Activated naive CD8-positive, alpha-beta T cell (primary cell): ENCODE measurements around the gene SSPN.

Source experiments
- H3K27ac Mint-ChIP-seq: one replicate; pipeline ENCODE4 v1.8.0; 2021; ENCODE audit warnings: mixed read lengths
- H3K27me3 Mint-ChIP-seq: one replicate; pipeline ENCODE4 v1.8.0; 2021; ENCODE audit warnings: mixed read lengths
- H3K36me3 Mint-ChIP-seq: one replicate; pipeline ENCODE4 v1.8.0; 2021; ENCODE audit warnings: mixed read lengths
- H3K4me1 Mint-ChIP-seq: one replicate; pipeline ENCODE4 v1.8.0; 2021; ENCODE audit warnings: low read depth, mixed read lengths
- H3K4me3 Mint-ChIP-seq: one replicate; pipeline ENCODE4 v1.8.0; 2021; ENCODE audit warnings: mild to moderate bottlenecking, mixed read lengths
- H3K9me3 Mint-ChIP-seq: one replicate; pipeline ENCODE4 v1.8.0; 2021; ENCODE audit warnings: low read depth, mixed read lengths

SSPN gene

DNA sequence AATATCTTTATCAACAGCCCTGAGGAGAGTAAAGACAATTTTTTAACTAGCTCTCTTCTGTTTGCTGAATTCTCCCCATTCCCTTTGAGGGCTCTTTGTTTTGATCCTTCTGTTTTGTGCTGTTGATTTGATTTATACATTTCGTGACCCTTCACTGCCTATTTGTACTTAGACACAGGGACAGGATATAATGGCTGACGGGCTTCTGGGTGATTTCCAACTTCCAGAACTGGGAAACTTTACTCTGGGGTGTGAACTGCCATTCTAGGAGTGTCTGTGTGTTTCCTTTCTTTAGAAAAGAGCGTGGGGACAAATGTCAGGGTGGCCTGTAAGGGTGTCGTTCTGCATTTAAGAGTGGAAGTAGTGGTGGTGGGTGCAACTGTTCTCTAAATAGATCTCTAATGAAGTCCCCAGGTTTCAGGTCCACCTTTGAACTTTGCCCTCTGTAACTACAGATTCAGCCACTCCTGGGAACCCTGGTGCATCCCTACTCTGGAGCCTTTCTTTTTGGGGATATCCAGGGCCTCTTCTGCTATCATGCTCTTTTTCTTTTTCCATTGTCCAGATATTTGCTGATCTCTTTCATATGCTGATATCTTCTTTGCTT, 22.3 kb upstream of the SSPN start:
- Mint-ChIP-seq H3K36me3 (no peaks in the 10 kb centered on the region), H3K27me3 (peaks cover 6% of the 10 kb centered on the region), H3K27ac (no peak overlapping the region), H3K4me1 (no peaks in the 10 kb centered on the region), H3K9me3 (no peaks in the 10 kb centered on the region), H3K4me3 (no peak overlapping the region)

DNA sequence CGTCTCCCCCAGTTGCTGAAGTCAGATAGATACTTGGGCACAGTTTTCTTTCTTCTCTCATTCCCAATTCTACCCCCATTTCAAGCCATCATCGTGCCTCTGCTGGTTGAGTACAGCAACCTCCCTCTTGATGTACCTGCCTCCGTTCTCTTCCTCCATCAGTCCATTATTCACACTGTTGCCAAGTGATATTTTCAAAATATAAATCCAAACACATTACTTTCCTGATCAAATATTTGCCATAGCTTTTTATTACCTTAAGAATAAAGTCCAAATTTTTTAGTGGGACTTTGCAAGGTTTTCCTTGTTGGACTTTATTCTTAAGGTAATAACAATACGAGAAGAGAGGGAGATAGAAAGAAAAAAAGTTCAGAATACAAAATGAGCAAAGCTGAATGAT, 18.6 kb upstream of the SSPN start:
- peaks cover 12% of the 10 kb centered on the region for H3K27me3 Mint-ChIP-seq
- no peak overlapping the region for H3K4me3 Mint-ChIP-seq
- H3K4me1 Mint-ChIP-seq, result no peaks in the 10 kb centered on the region
- no peak overlapping the region for H3K27ac Mint-ChIP-seq
- no peaks in the 10 kb centered on the region for H3K9me3 Mint-ChIP-seq
- no peaks in the 10 kb centered on the region for H3K36me3 Mint-ChIP-seq

DNA sequence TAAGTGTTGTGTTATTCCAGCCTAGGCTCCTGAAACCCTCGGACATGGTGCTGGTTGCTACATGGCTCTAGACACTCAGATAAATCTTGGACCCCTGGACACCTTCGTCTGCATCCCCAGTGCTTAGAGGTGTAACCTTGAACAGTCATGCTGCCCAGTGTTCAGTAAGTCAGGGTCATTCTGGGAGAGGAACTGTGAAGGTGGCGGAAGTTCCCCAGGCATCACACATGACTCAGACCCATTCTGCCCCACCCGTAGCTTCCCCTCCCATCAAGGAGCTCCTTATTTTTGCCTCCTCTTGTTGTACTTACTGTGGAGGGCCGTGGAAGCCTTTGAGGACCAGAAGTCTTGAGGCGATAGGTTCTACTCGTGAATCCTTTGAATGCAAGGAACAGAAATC, 18.1 kb upstream of the SSPN start:
- H3K36me3 Mint-ChIP-seq, result no peaks in the 10 kb centered on the region
- H3K4me3 Mint-ChIP-seq, result no peak overlapping the region
- peaks cover 14% of the 10 kb centered on the region for H3K27me3 Mint-ChIP-seq
- no peak overlapping the region for H3K27ac Mint-ChIP-seq
- no peaks in the 10 kb centered on the region for H3K9me3 Mint-ChIP-seq
- no peaks in the 10 kb centered on the region for H3K4me1 Mint-ChIP-seq

DNA sequence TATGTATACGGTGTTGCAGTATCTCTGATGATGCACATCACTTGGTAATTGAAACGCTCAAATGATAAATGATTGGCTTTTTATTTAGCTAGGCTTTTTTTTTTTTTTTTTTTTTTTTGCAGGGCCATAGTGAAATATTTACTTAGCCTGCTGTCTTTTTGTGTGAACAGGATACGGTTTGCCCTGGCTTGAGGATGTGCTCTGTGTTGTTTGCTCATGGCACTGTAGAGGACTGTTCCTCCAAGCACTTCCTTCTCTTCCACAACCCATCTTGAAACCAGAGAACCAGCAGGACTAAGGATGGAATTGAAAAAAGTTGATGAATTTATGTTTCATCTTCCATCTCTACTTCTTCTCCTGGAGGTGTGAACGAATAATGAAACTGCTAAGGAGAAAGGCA, 15.5 kb upstream of the SSPN start:
- Mint-ChIP-seq H3K27me3 (peaks cover 14% of the 10 kb centered on the region), H3K27ac (no peak overlapping the region), H3K4me1 (no peaks in the 10 kb centered on the region), H3K4me3 (no peak overlapping the region), H3K36me3 (no peaks in the 10 kb centered on the region), H3K9me3 (no peaks in the 10 kb centered on the region)

DNA sequence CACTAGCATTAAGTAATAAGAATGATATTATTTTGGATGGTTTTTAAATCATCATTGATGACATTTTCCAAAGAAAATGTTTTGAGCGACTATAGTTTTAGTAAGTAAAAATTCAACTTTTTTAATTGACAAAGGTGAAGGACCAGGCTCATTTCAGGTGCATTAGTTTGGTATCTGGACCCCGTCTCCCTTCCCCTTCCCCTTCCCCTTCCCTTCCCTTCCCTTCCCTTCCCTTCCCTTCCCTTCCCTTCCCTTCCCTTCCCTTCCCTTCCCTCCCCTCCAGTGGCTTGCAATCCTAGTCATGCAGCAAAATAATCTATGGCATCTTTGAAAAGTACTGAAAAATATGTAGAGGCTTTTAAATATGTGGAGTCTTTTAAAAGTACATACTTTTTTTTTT, 13.0 kb upstream of the SSPN start:
- no peaks in the 10 kb centered on the region for H3K36me3 Mint-ChIP-seq
- H3K9me3 Mint-ChIP-seq, result no peaks in the 10 kb centered on the region
- H3K4me3 Mint-ChIP-seq, result no peak overlapping the region
- no peaks in the 10 kb centered on the region for H3K4me1 Mint-ChIP-seq
- H3K27me3 Mint-ChIP-seq, result peaks cover 16% of the 10 kb centered on the region
- no peak overlapping the region for H3K27ac Mint-ChIP-seq

DNA sequence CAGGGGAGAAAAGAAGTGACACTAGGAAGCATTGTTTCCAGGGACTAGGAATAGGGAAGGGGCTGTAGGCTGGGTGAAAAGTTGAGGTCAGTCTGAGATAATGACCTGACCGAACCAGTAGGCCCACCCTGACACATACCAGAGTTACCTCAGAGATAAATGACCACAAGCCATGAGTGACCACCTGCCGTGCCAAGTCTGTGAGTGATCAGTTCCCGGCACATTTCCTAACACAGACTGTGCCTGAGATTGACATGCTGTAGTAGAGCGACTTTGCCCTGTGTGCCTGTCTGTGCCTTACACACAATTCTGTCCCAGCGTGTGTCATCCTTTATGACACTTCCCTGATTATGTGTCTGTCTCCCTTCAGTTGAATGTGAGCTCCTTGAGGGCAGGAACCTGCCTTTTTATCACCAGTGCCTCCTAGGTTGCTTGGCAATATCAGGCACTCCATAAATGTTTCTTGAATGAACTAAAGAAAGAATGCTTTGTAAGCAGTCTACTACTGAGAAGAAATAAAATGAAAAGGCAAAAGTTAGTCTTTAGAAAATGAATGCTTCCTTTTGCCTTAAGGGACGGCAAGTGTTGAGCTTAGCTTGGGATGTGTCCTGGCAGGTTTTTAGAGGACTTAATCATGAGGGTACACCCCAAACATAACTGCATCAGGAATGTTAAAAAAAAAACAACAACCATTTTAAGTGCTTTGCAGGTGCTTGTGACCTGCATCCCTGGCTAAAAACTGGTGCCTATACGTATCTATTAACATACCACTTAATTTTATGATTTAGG, 9.6 kb upstream of the SSPN start:
- H3K4me1 Mint-ChIP-seq, result no peaks in the 10 kb centered on the region
- H3K27me3 Mint-ChIP-seq, result peaks cover 21% of the 10 kb centered on the region
- H3K36me3 Mint-ChIP-seq, result no peaks in the 10 kb centered on the region
- H3K9me3 Mint-ChIP-seq, result no peaks in the 10 kb centered on the region
- H3K27ac Mint-ChIP-seq, result no peak overlapping the region
- no peak overlapping the region for H3K4me3 Mint-ChIP-seq

DNA sequence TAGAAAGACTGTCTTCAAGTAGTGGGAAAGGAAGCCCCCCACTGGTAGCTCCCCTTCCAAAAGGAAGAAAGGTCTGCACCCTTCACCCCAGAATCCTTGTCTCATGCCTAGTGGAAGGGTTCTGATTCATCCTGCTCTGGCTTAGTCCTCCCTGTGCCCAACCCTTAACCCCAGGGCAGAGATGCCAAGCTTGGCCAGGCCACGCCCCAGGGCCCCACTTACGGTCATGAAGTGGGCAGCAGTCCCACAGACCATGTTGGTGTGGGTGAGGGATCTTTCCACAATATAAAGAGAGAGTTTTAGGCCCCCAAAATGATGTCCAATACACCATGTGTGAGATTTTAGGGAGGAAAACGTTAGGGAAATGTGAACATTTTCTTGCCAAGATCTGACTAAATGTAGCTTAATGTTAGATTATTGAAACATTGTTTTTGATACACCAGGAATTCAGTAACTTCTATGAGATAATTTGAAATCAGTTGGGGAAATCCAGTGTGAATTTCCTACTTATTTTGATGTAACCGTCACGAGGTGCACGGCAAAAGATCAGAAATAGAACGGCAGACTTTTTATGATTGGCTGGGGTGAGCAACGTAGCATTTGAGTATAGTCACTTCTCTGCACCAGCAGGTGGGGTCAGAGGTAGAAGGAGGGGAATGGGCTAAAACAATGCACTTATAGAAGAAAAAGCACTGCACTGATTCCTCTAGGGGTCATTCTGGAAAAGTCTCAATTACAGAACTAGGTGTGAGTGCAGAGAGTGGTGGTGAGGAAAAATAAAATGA, 8.2 kb upstream of the SSPN start:
- Mint-ChIP-seq H3K27me3 (peaks cover 20% of the 10 kb centered on the region), H3K9me3 (no peaks in the 10 kb centered on the region), H3K27ac (no peak overlapping the region), H3K4me3 (no peak overlapping the region), H3K4me1 (no peaks in the 10 kb centered on the region), H3K36me3 (no peaks in the 10 kb centered on the region)

DNA sequence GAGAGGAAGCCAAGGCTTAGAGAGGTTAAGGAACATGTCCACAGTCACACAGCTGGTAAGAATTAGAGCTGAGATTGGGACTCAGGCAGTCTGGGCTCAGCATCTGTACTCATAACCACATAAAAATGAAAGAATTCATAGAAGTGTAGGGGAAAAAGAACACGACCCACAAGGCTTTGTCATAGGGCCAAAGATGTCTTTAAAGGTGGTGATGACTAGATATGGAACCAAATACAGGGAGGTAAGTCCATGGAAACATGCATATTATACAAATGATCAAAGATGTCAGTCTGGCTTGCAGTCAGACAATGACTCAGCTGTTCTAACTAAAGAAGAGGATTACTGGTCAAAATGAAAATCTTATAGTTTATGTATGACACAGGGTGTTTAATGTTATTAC, 7.2 kb upstream of the SSPN start:
- H3K4me3 Mint-ChIP-seq, result no peak overlapping the region
- H3K9me3 Mint-ChIP-seq, result no peaks in the 10 kb centered on the region
- H3K36me3 Mint-ChIP-seq, result no peaks in the 10 kb centered on the region
- no peaks in the 10 kb centered on the region for H3K4me1 Mint-ChIP-seq
- H3K27ac Mint-ChIP-seq, result no peak overlapping the region
- H3K27me3 Mint-ChIP-seq, result peaks cover 20% of the 10 kb centered on the region

DNA sequence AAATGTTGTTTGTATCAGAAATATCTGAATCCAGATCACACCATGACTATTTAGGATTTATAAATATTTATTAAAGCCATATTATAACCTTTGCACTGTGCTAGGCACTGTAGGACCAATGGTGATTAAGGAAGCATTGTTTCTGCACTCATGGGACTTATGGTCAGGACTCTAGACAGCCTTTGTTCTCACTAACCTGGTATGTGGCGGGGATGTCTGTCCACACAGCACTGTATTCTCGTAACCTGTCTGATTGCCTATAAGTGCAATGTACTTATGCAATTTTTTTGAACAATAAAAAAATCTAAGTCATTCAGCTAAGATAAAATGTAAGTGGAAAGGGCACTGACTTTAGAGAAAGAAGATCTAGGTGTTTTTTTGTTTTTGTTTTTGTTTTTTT, 6.7 kb upstream of the SSPN start:
- H3K27ac Mint-ChIP-seq, result no peak overlapping the region
- no peak overlapping the region for H3K4me3 Mint-ChIP-seq
- no peaks in the 10 kb centered on the region for H3K4me1 Mint-ChIP-seq
- no peaks in the 10 kb centered on the region for H3K9me3 Mint-ChIP-seq
- H3K36me3 Mint-ChIP-seq, result no peaks in the 10 kb centered on the region
- peaks cover 22% of the 10 kb centered on the region for H3K27me3 Mint-ChIP-seq

DNA sequence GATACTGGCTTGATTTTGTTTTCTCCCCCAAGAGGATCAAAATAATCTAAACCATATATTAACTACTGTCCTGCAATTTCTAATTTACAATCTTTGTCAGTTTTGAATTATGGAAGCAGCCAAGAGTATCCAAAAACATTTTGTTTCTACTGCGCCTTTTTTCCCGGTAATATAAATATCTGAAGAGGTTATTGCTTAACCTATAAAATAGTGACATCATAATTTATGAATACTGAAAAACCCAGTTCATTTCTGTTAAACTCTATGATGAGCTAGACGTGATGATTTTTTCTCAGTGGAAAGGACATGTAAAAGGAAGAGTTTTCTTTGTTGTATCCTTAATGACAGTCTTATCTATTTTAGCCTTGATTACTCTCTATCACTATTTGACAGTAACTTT, 3.2 kb upstream of the SSPN start:
- H3K36me3 Mint-ChIP-seq, result no peaks in the 10 kb centered on the region
- no peak overlapping the region for H3K4me3 Mint-ChIP-seq
- H3K27me3 Mint-ChIP-seq, result peaks cover 38% of the 10 kb centered on the region
- no peaks in the 10 kb centered on the region for H3K9me3 Mint-ChIP-seq
- H3K27ac Mint-ChIP-seq, result no peak overlapping the region
- H3K4me1 Mint-ChIP-seq, result peaks cover 6% of the 10 kb centered on the region

DNA sequence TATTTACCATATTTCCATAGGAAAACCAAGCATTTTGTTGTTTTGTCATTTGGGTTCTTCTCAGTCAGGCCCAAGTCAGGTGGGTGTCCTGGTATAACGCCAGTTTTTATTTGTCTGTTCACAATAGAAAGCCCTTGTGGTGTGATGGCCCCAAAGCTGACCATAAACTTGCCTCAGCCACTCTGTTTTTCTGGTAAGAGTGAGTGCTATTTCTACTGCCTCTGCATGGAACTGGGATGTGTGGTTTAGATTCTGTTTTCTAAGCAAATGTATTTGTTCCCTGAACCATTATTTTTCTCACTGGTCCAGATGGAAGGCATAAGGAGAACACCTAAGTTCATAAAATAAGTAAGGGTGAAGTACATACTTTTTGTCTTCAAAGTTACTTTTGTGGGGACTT, 1.8 kb upstream of the SSPN start:
- H3K27me3 Mint-ChIP-seq, result peaks cover 35% of the 10 kb centered on the region
- H3K4me1 Mint-ChIP-seq, result peaks cover 6% of the 10 kb centered on the region
- H3K27ac Mint-ChIP-seq, result no peak overlapping the region
- H3K36me3 Mint-ChIP-seq, result no peaks in the 10 kb centered on the region
- no peaks in the 10 kb centered on the region for H3K9me3 Mint-ChIP-seq
- no peak overlapping the region for H3K4me3 Mint-ChIP-seq

DNA sequence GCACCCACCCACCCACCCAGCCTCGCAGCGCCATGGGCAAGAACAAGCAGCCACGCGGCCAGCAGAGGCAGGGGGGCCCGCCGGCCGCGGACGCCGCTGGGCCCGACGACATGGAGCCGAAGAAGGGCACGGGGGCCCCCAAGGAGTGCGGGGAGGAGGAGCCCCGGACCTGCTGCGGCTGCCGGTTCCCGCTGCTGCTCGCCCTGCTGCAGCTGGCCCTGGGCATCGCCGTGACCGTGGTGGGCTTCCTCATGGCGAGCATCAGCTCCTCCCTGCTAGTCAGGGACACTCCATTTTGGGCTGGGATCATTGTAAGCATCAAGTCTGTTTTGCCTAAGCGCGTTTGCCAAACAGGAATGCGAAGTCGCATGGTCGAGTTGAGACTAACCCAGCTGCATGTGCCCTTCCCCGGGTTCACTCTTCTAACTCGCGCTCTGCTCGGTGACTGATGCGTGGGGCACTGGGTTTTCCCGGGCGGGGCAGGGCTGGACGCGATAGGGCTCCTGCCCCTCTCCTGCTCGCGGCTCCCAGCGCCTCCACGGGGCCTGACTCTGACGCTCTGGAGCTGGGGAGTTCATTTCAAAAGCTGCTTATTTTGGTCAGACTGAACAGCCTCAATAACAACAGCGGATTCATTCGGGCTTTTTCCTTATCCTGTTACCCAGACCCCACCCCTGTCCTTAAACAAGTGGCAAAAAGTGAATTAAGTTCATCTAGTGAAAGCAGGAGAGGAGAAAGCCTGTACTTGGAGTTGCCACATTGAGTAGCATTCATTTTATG, 458 bp downstream of the SSPN start:
- Mint-ChIP-seq H3K36me3 (no peaks in the 10 kb centered on the region), H3K4me1 (peaks cover 6% of the 10 kb centered on the region), H3K4me3 (peak overlapping the region; percentile 78), H3K27me3 (peaks cover 32% of the 10 kb centered on the region), H3K27ac (no peak overlapping the region), H3K9me3 (no peaks in the 10 kb centered on the region)

DNA sequence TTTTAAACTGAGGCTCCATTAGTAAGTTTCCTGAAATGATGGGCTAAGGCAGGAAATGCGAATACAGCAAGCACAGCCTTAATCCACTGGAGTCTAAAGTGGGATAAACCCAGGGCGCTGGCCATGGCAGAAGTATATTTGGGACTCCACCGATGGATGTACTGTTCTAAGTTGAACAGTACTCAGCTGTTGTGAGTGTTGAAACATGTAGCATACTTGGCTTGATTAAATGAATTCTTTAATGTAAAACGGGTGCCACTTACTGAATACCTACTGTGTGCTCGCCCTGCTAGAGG, 996 bp downstream of the SSPN start:
- Mint-ChIP-seq H3K36me3 (no peaks in the 10 kb centered on the region), H3K27ac (no peak overlapping the region), H3K4me1 (peaks cover 6% of the 10 kb centered on the region), H3K27me3 (peaks cover 30% of the 10 kb centered on the region), H3K9me3 (no peaks in the 10 kb centered on the region), H3K4me3 (peak overlapping the region; percentile 78)

DNA sequence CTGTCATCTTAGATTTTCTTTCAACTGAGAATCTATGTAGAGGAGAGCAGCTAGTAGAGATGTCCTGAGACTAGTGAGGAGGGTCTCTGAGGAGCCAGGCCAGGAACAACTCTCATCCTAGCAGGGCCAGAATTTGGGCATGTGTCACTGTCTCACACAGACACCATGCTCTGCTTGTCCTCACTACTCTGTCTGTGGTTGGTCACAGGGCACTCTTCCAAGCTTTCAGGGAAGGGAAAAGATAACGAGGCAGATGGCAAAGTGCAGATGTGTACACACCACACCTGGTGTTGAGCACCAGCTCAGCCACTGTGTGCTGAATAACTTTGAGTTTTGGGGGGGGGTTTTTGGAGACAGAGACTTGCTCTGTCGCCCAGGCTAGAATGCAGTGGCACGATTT, 2.5 kb downstream of the SSPN start:
- peaks cover 29% of the 10 kb centered on the region for H3K27me3 Mint-ChIP-seq
- H3K9me3 Mint-ChIP-seq, result peaks cover 4% of the 10 kb centered on the region
- H3K36me3 Mint-ChIP-seq, result no peaks in the 10 kb centered on the region
- no peak overlapping the region for H3K27ac Mint-ChIP-seq
- peaks cover 6% of the 10 kb centered on the region for H3K4me1 Mint-ChIP-seq
- no peak overlapping the region for H3K4me3 Mint-ChIP-seq

DNA sequence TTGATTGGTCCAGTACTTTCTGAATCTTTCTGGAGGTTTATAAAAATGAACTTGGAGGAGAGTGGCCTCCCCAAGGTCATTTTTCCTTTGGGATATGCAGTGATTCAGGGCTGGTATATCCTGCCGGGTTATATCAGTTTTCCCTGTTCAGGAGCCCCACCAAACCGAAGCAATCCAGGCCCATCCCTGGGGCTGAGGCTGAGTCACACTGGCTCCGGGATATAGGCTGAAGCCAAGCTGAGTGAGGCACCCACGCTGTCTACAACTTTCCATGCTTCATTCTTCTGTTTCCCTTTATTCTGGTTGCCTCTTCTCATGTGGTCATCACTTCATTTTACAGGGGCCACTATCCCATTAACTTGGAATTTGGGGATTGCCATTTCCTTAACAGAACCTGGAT, 3.4 kb downstream of the SSPN start:
- H3K4me1 Mint-ChIP-seq, result peaks cover 6% of the 10 kb centered on the region
- peaks cover 4% of the 10 kb centered on the region for H3K9me3 Mint-ChIP-seq
- peaks cover 27% of the 10 kb centered on the region for H3K27me3 Mint-ChIP-seq

More for the DNA sequence above, 3.4 kb downstream of the SSPN start:
- H3K4me3 Mint-ChIP-seq, result no peak overlapping the region
- no peak overlapping the region for H3K27ac Mint-ChIP-seq
- H3K36me3 Mint-ChIP-seq, result no peaks in the 10 kb centered on the region
